RCC 7860 (cell line): ENCODE data around the gene WNK3.

Experiments used
- DNase-seq: peaks from one replicate; pipeline ENCODE4 v3.0.0-alpha.2; 2015; ENCODE audit warnings: low spot score
- FAIRE-seq: peaks from 2 replicates; lab custom pipeline; 2012; peaks lifted over from hg19 to GRCh38; lab: Jason Lieb, UNC

Gene WNK3

DNA sequence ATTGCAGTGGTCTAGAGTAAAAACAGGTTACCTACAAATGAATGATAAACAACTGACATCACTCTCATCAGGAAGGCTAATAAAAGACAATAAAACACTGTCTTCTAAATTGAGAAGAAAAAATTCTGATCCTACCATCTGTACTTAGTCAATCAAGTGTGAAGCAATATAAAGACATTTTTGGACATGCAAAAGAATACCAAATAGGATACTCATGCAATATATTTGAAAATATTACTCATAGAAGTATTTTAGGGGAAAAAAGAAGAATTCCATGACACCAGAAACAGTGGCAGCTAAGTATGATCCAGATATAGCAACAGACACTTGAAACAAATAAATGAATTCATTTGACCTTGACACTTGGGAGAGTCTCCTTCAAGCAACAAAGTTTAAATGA lies 111.0 kb downstream of the WNK3 start:
- DNase-seq (no peak), FAIRE-seq (no peak)

DNA sequence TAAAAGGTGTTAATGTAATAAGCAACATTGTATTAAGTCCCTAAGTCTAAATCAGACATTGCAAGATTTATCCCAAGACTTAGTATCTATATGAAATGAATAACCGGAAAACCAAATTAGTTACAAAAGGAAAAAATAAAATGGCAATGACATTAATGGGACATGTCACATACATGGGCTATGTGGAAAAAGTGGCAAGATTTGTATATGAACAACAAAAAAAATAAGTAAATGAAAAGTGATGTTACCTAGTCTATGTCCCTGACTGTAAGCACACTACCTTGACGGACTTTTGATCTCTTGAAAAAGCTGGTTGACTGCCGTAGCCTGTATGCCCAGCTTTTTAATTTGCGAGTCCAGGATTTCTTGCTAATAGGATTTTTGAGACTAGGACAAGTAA lies 119.3 kb downstream of the WNK3 start:
- no peak for FAIRE-seq

DNA sequence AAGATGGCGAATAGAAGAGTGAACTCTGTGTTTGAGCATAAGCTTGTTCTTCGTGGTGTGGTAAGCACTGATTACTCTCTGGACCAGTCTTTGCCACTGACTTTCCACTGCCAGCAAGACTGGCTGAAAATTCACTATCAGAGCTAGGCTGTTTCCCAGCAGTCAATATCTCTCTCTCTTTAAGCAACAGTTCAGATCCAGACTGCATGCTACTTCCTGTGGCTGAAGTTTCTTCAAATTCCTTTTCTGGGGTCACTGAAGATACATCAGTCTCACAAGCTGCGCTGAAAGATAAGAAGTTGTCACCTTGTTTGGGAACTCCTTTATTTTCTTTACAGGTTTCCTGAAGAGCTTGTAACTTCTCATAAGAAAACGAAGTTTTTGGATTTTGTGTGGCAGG lies 120.8 kb downstream of the WNK3 start:
- FAIRE-seq: no peak
- no peak for DNase-seq

More for the DNA sequence above, 119.3 kb downstream of the WNK3 start:
- DNase-seq: no peak

DNA sequence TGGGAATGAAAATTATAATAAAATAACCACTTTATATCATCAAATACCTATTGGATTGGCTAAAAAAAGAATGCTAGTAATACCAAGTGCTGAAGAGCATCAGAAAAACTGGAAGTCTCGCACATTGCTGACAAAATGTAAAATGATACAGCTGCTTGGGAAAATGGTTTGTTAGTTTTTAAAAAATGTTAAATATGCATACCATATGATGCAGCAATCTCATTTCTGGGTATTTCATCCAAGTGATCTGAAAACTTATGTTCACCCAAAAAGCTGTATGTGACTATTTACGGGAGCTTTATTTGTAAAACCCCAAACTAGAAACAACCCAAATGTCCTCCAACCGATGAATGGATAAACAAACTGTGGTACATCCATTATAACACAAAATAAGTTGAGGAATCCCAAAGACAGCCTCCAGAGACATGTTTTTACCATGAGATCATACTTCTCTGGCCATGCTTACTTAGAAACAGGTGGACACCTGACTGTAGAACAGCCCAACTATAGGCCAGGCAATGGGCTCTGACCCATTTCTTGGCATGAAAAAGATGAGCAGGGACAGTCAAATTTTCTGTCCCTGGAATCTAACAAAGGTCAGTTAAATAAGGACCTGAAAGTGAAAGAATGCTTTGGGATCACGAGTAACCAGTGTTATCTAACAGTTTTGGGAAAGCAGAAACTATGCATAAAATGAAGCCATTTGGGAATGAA lies 127.3 kb downstream of the WNK3 start:
- FAIRE-seq: no peak
- no peak for DNase-seq

DNA sequence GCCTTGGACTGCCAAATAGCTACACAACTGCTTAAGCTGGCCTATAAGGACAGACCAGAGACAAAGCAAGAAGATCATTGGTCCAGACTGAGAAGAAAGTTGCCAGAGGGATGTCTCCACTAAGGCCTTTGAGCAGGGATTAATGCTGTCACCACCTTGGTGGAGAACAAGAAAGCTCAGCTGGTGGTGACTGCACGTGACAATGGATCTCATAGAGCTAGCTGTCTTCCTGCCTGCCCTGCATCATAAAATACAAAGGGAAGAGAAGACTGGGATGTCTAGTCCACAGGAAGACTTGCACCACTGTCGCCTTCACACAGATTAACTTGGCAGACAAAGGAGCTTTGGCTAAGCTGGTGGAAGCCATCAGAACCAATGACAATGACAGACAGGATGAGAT lies 134.3 kb downstream of the WNK3 start:
- DNase-seq: no peak
- no peak for FAIRE-seq

DNA sequence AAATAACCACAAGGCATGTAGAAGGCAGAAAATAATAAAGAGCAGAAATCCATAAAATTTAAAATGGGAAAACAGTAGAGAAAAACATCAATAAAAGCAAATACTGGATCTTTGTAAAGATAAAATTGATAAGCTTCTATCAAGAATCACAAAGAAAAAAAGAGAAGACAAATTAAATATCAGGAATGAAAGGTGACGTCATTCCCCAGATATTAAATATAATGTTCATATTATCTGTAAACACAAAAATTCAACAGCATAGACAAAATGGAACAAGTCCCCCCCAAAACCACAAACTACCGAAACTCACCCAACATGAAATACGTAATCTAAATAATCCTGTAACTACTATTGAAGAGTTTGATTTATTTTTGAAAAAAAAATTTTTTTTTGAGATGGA lies 144.2 kb downstream of the WNK3 start:
- no peak for DNase-seq
- FAIRE-seq: no peak

DNA sequence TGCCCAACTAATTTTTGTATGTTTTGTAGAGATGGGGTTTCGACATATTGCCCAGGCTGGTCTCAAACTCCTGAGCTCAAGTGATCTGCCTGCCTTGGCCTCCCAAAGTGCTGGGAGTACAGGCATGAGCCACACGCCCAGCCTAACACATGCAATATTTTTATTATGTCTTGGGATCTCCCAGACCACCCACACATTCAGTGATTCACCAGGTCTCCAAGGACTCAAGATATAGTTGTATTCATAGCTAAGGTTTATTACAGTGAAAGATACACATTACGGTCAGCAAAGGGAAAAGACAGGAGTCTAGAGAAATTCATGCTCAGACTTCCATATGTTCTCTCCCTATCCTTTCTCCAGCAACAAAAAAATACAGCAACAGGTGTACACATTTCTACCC lies 149.3 kb downstream of the WNK3 start:
- DNase-seq (no peak), FAIRE-seq (no peak)

DNA sequence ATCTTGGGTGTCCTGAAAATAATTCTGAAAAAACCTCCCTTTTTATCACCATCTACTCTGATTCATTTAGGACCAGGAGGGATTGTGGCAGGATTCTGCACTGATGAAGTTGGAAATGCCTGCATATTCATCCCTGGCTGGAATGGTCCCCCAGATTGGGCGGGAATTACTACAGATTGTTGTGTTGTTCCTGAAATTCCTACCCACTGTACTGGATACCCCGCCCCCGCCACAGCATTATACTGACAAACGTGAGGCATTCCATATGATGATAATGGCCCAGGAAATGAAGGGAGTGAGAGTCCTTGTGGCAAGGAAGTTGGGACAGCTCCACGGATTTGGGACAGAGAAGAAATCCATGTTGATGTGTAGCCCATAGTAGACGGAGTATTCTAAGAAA lies 159.6 kb downstream of the WNK3 start:
- no peak for FAIRE-seq
- DNase-seq: no peak

DNA sequence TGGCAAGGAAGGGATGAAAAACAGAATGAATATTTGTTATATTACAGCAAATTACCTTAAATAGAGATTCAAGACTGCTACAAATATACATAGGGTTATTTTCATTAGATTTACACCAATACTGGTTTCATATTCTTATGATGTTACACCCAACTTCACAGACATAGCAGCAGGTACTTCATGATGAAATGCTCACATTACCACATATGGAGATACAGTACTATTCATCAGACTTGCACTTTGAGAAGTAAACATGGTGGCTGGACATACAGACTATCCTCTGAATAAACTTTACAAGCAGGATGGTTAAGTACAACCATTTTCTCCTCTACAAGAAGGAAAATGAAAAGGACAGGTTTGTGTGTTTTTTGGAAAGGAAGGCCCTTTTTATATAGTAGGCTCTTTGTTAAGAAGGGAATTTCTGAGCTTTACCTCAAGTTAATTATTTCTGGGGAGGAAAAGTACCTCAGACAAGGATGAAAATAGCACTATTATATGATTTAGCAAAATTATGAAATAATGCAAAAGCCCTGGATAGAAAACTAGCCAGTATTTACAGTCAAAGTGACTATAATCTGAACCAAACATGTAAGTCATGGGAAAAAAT lies 162.8 kb downstream of the WNK3 start:
- FAIRE-seq (no peak), DNase-seq (no peak)

DNA sequence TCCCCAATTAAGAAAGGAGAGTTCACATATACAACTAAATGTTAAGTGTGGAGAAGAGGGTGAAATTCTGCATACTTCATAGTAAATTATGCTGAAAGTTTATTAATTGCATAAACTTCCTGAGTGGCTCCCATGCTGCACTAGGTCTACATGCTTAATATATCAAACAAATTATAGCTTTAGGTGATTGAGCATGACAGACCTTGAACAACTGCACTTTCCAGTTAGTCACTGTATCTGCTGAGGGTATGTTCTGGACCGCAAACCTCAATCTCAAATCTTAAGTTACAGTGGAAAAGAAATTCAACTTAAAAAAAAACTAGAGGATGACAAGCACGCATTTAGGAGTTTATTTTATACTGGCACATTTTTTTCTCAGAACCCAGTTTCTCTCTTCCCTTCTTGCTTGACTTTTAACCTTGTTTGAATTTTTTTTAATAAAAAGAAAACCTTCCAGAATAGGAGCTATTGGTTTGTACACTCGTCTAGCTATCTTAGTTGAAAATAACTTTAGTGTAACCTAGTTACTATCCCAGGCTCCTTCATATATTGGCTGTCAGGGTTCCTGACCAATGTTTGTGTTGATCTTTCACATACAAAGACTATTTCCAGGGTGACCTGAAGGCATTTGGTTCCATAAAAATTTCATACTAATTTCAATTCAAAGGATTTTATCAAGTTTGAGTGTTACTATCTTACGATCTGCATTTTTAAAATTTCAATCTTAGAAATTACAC lies 164.6 kb downstream of the WNK3 start:
- DNase-seq (no peak), FAIRE-seq (no peak)

DNA sequence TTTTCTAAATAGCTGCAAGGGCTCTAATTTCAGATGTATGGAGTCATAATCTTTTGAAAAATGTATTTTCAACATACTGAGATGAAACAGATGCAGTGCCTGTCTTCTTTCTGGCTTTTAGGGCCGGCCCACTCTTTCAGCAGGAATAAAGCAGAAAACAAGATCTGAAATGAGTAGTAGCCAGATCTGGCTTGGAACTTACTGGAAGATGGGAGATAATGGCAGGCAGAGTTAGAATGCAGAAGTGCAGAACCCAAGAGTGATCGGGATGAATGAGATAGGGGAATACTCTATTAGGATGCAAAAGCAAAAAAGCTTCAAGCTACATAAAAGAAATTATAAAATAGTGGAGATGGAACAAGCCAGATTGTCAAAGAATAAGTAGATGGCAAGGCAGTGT lies 173.4 kb downstream of the WNK3 start:
- DNase-seq (no peak), FAIRE-seq (no peak)

DNA sequence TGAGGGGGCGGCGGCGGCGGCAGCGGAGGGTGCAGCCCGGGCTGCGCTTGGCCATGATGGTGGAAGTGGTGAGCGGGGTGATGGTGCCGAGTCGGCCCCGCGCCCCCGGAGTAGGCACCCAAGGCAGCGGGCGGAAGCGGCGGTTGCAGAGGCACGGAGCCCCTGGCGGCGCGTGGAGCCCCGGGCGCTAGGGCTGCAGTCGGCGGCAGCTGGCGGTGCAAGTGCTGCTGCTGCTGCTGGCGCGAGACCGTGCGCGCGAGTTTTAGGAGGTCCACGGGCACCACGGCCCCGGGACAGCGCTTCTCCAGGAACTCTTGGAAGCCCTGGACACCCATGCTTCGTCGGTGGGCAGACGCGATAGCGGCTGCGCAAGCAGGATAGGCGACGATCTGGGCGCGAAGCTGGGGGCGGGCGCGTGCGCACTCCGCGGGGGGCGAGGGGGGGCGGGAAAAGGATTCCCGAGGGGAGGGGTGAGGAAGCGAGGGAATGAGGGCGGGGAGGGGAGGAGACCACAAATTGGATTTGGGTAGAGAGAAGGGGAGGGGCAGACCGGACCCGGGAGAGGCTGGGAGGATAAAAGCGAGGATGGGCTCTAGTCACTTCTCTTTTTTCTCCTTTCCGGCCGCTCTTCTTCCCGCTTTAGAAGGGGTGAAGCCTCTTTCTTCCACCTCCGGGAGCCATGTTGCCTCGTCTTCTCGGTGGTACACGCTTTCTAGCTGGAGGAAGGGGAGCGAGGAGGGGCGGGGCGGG lies 174.8 kb downstream of the WNK3 start, which contains the start of gene FAM120C:
Gene FAM120C (minus strand): TSS at position 391 of the 750 bp plus-strand sequence. CDS start 56 bp downstream, at position 335.
- DNase-seq: peak; percentile 59
- no peak for FAIRE-seq

DNA sequence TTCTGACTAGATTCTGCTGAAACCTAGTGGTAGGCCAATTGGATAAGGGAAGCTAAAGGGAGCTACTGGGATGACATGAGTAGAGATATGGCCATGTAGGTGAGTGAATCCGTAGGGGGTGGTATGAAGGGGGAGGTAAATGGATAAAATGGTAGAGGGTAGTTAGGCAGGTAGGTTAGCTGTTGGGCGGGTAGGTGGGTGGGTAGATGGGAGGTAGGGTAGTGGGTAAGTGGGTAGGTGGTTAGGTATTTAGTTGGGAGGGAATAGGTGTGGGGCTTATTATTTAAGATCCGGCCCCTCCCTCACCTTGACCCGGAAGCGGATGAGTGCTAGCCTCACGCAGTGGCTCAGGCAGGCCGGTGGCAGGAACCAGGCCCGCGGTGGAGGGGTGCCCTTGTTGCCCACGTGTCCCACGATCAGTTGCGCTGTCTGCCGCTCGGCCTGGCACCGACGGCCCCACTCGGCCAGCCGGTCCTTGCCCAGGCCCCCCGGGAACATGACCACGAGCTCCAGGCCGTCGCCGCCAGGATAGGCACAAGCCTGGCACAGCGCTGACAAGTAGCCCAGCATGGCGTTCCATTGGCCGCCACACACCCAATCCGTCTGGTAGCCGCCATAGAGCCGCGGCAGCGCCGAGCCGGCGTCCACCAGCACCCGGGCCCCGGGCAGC lies 175.5 kb downstream of the WNK3 start:
- FAIRE-seq (no peak), DNase-seq (peak; percentile 16)

DNA sequence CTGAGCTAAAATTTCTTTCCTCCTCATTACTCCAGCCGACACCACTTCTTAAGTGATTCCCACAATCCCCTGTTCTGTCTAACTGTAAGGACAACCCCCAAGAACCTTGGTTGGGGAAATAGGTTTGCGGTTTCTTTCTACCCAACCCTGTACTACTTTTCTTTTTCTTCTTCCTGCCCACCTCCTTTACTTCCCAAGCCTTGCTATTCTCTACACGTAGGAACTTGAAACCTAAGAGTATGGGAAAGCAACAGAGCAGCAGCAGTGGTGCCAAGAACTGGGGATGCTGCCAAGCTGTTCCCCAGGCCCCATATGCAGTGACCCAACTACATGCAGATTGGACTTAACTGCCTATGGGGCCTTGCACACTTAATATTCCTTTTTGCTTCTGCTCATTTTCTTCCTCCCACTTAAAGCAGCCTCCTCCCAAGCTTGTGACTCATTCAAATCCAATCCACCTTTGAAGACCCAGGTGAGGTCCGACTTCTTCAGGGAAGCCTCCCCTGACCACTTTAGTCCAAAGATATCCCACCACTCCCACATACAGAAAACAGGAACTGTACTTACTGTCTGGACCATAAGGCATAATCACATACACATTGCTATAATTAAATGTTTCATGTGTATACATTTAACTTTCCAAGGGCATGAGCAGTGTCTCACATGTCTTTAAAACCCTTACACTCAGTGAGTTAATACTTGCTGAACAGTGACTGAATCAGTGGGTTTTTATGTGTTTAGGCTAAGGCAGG lies 176.5 kb downstream of the WNK3 start:
- FAIRE-seq: peak; percentile 85
- peak; percentile 21 for DNase-seq

DNA sequence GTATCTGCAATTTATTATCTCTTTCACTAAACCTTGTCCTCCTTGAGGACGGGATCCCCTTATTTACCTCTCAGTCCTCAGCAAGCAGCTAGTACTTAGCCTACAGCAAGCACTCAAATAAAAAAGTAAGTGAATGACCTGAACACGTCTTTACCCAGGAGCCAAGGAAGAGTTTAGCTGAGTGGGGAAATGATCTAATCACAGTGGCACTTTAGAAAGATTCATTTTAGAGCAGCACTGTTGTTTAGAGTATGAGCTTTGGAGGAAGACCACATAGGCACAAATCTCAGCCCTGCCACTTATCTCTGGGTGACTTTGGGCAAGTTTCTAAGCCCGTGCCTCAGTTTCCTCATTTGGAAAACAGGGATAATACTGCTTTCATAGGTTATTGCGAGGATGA lies 177.4 kb downstream of the WNK3 start:
- peak; percentile 5 for FAIRE-seq
- DNase-seq: peak; percentile 20

DNA sequence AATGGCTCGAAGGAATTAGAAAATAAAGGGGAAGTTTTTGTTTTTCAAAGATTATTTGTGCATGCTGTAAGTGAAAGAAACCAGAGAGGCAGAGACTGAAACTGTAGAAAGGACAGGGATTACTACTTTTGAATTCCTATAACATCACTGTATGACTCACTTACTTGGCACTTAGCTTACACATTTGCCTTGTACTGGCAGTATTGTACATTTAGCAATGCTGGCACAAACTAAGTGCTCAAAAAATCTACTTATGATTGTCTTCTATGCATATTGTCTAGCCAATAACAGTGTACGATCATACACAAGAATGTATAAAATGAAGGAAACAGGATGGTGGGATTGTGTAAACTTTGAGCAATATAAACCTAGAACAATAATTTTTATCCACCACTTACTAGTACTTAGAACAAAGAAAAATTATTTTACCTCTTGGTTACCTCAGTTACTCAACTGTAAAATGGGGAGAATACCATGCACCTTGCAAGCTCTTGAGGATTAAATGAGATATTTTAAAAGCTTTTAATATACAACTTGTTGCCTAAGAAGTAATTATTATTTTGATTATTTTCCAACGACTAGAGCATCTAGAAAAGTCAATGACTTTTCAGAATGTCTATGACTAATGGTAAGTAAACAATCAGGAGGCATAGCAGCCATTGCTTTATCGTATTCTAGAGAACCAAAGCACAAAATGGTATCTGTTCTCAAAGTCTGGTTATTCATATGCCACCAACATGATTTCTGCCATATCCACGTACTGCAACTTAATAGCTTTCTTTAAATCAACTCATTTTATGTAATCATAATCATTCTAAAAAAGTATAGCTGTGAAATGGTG lies 179.5 kb downstream of the WNK3 start:
- DNase-seq: peak; percentile 62
- peak; percentile 94 for FAIRE-seq

DNA sequence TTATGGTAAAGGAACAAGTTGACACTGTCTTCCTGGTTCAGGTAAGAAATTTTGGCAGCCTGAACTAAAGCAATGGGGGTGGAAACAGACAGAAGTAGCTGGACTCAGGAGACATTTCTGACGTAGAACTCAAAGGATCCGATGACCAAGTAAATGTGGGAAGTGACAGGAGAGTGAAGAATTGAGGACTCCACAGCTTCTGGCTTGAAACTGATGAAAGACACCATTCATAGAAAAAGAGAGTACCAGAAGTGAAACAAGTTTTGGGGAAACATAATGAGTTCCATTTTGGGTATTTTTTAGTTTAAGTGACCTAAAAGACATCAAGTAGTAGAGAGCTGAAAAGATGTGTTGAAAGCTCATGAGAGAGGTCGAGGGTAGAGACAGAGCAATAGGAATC lies 180.5 kb downstream of the WNK3 start:
- DNase-seq (no peak), FAIRE-seq (no peak)

DNA sequence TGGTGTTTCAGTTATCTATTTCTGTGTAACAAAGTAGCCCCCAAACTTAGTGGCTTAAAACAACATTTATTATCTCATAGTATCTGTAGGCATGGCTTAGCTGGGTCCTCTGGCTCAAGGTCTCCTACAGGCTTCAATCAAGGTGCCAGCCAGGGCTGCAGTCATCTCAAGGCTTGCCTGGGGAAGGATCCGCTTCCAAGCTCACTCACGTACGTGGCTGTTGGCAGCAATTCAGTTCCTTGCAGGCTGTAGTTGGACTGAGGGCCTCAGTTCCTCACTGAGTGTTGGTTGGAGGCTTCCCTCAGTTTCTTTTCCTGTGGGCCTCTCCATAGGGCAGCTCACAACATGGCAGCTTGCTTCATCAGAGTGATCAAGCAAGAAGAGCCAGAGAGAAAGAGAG lies 184.1 kb downstream of the WNK3 start:
- FAIRE-seq: no peak

DNA sequence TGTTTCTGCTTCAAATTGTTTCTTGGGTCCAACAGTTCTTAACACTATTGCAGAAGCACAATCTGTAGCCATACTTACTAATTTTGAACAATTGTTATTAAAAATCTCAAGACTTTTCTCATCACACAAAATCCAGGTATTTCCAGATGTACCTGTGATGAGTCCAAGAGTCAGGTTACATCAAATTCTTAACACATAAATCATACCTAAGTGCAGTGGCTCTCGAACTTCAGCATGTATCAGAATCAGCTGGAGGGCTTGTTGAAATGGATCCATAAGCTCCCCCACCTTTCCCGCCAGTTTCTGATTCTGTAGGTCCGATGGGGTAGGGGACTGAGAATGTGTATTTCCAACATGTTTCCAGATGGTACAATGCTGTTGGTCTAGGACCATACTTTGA lies 185.4 kb downstream of the WNK3 start:
- FAIRE-seq (no peak), DNase-seq (no peak)

More for the DNA sequence above, 184.1 kb downstream of the WNK3 start:
- no peak for DNase-seq
